ENCODE measurements around the gene FUCA1. TPM values are rescaled to one million over a fixed set of nuclear protein-coding genes. Genes with fewer than 3 reads are reported as not detected.

Gene FUCA1
- total and polyA plus RNA-seq, 10 of the 15 experiments (the other 5 are each of a cell fraction or from before 2014, with no cell fraction given): 33.3 to 117 (median 52.6) TPM

DNA sequence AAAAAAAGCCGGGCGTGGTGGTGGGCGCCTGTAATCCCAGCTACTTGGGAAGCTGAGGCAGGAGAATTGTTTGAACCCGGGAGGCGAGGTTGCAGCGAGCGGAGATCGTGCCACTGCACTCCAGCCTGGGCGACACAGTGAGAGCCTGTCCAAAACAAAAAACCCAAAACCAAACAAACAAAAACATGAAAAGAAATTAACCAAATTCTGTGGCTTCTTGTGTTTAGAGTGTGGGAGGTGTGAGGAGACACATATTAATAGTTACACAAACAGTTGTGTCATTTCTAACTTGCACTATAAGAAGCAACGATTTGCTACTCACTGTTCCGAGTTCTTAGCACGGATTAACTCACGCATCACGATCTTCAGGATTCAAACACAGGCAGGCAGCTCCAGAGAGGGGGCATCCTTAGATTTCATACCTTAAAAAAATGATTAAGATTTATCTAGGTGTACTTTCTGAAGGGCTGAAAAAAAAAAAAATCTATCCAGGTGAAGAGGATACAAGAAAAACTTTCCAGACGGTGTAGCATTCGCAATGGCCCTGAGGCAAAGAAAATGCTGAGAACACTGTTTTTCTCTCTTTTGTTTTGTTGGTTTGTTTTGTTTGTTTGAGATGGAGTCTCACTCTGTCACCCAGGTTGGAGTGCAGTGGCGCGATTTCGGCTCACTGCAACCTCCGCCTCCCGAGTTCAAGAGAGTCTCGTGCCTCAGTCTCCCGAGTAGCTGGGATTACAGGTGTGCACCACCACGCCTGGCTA lies 42.1 kb downstream of the FUCA1 start (continued):
- TF ChIP-seq, protein P1, sequence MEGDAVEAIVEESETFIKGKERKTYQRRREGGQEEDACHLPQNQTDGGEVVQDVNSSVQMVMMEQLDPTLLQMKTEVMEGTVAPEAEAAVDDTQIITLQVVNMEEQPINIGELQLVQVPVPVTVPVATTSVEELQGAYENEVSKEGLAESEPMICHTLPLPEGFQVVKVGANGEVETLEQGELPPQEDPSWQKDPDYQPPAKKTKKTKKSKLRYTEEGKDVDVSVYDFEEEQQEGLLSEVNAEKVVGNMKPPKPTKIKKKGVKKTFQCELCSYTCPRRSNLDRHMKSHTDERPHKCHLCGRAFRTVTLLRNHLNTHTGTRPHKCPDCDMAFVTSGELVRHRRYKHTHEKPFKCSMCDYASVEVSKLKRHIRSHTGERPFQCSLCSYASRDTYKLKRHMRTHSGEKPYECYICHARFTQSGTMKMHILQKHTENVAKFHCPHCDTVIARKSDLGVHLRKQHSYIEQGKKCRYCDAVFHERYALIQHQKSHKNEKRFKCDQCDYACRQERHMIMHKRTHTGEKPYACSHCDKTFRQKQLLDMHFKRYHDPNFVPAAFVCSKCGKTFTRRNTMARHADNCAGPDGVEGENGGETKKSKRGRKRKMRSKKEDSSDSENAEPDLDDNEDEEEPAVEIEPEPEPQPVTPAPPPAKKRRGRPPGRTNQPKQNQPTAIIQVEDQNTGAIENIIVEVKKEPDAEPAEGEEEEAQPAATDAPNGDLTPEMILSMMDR (IDR thresholded peaks at IDR 0.05 in 2 of 3, conservative IDR thresholded peaks at IDR 0.05 in 1 of 3; ENCODE audit: control insufficient read depth in 2 of 3, extremely low read depth in 1 of 3, insufficient read depth in 1 of 3, low read depth in 3 of 3, low read length in 3 of 3): no peak
- TF ChIP-seq ZNF217 (IDR thresholded peaks at IDR 0.05): no peak
- TF ChIP-seq RELB (IDR thresholded peaks at IDR 0.05; ENCODE audit: low read depth): no peak; the same call in 1 of the 2 replicates
- TF ChIP-seq RFX5 (IDR thresholded peaks at IDR 0.05; ENCODE audit: low read depth, low read length): no peak
- peak; percentile 91 for TF ChIP-seq RUNX3 (IDR thresholded peaks at IDR 0.05; ENCODE audit: low read length)
- TF ChIP-seq CEBPB (IDR thresholded peaks at IDR 0.05; ENCODE audit: borderline replicate concordance in 1 of 2, low read depth in 2 of 2, low read length in 2 of 2): no peak
- TF ChIP-seq E2F4 (IDR thresholded peaks at IDR 0.05; ENCODE audit: low read depth, low read length): no peak
- TF ChIP-seq ZNF622 (IDR thresholded peaks at IDR 0.05): no peak
- no peak for TF ChIP-seq SUZ12 (IDR thresholded peaks at IDR 0.05; ENCODE audit: unreplicated experiment)
- TF ChIP-seq MEF2A (IDR thresholded peaks at IDR 0.05; ENCODE audit: insufficient read depth, low read depth, low read length): peak; percentile 72; the same call in 1 of the 2 replicates
- TF ChIP-seq, protein P2, sequence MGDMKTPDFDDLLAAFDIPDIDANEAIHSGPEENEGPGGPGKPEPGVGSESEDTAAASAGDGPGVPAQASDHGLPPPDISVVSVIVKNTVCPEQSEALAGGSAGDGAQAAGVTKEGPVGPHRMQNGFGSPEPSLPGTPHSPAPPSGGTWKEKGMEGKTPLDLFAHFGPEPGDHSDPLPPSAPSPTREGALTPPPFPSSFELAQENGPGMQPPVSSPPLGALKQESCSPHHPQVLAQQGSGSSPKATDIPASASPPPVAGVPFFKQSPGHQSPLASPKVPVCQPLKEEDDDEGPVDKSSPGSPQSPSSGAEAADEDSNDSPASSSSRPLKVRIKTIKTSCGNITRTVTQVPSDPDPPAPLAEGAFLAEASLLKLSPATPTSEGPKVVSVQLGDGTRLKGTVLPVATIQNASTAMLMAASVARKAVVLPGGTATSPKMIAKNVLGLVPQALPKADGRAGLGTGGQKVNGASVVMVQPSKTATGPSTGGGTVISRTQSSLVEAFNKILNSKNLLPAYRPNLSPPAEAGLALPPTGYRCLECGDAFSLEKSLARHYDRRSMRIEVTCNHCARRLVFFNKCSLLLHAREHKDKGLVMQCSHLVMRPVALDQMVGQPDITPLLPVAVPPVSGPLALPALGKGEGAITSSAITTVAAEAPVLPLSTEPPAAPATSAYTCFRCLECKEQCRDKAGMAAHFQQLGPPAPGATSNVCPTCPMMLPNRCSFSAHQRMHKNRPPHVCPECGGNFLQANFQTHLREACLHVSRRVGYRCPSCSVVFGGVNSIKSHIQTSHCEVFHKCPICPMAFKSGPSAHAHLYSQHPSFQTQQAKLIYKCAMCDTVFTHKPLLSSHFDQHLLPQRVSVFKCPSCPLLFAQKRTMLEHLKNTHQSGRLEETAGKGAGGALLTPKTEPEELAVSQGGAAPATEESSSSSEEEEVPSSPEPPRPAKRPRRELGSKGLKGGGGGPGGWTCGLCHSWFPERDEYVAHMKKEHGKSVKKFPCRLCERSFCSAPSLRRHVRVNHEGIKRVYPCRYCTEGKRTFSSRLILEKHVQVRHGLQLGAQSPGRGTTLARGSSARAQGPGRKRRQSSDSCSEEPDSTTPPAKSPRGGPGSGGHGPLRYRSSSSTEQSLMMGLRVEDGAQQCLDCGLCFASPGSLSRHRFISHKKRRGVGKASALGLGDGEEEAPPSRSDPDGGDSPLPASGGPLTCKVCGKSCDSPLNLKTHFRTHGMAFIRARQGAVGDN (IDR thresholded peaks at IDR 0.05): no peak
- peak; percentile 67; the same call in 1 of the 2 replicates for TF ChIP-seq MTA3 (IDR thresholded peaks at IDR 0.05; ENCODE audit: borderline replicate concordance, low read length)
- TF ChIP-seq PKNOX1 (IDR thresholded peaks at IDR 0.05): no peak
- peak in 1 of 2 experiments; percentile 45; a peak in 2 of 4 replicates for TF ChIP-seq IKZF2 (IDR thresholded peaks at IDR 0.05)
- TF ChIP-seq JUND (IDR thresholded peaks at IDR 0.05; ENCODE audit: low read depth, low read length): no peak
- TF ChIP-seq ZBED1 (IDR thresholded peaks at IDR 0.05; ENCODE audit: borderline replicate concordance): no peak; the same call in 1 of the 2 replicates
- TF ChIP-seq STAT1 (conservative IDR thresholded peaks at IDR 0.05): no peak
- TF ChIP-seq EZH2 (IDR thresholded peaks at IDR 0.05; ENCODE audit: borderline replicate concordance, control insufficient read depth, low read depth, low read length): no peak
- no peak for TF ChIP-seq ZSCAN29 (IDR thresholded peaks at IDR 0.05)
